ENCODE measurements around the gene MAML3. TPM values are rescaled to one million over a fixed set of nuclear protein-coding genes. Genes with fewer than 3 reads are reported as not detected.

MAML3 gene
- total RNA-seq, 4 donors from 2014 or later: 2.4 to 50.5 (median 17.8) TPM

DNA sequence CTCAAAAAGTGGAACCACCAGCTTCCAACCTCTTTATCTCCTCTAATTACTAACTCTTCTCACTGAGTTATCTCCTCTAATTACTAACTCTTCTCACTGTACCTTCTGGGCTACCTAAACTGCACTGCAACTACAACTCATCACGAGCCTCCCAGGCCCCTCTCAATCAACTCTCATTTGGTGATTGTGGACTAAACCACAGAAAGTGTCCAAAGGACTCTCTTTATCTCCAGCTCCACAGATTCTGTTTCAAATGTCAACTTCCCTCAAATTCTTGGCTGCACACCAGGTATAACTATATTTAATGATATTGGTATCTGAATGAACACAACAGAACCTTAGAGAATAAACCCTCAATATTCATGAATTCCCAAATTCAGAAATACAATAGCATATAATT is 182.9 kb downstream of the MAML3 start:
- no peaks in the 10 kb centered on the region for H3K36me3 ChIP-seq
- DNase-seq: no peak
- TF ChIP-seq, protein P1, sequence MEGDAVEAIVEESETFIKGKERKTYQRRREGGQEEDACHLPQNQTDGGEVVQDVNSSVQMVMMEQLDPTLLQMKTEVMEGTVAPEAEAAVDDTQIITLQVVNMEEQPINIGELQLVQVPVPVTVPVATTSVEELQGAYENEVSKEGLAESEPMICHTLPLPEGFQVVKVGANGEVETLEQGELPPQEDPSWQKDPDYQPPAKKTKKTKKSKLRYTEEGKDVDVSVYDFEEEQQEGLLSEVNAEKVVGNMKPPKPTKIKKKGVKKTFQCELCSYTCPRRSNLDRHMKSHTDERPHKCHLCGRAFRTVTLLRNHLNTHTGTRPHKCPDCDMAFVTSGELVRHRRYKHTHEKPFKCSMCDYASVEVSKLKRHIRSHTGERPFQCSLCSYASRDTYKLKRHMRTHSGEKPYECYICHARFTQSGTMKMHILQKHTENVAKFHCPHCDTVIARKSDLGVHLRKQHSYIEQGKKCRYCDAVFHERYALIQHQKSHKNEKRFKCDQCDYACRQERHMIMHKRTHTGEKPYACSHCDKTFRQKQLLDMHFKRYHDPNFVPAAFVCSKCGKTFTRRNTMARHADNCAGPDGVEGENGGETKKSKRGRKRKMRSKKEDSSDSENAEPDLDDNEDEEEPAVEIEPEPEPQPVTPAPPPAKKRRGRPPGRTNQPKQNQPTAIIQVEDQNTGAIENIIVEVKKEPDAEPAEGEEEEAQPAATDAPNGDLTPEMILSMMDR (IDR thresholded peaks at IDR 0.05): no peak
- H3K9me3 ChIP-seq: no peaks in the 10 kb centered on the region
- no peaks in the 10 kb centered on the region for H3K27me3 ChIP-seq
- intact Hi-C loops (cut with DNase I; ENCODE audit: low total_unique reads): no loop called here
- peaks cover 0 to 12% of the 10 kb centered on the region in 2 donors for H3K4me1 ChIP-seq
- H3K27ac ChIP-seq: no peak overlapping the region
- no peak overlapping the region for H3K4me3 ChIP-seq

DNA sequence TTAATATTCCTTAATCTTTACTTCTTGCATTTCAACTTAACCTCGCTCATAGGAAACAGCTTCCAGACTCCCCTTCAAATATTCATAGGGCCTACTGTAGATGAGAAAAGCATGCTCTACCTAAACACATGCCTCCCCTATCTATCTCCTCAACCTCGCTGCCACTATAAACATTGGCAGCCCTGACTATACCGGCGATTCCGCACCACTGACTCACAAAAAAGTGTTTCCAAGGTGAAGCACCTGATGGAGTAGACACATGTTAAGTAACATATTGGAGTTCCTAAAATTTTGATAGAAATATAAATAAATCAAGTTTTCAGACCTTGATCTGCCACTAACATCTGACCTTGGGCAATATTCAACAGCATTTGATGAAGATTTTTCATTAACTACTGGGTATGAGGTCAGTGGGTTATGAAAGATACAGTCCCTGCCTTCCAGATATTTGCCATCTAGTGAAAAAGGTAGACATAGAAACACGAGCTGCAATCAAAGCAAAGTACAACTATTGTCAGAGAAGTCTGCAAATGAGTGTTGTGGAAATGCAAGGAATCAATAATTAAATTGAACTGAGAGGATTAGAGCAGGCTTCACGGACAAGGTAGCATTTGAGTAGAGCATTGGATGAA is 184.2 kb downstream of the MAML3 start:
- no peak overlapping the region for H3K27ac ChIP-seq
- no peak overlapping the region for H3K4me3 ChIP-seq
- no peaks in the 10 kb centered on the region for H3K27me3 ChIP-seq
- H3K36me3 ChIP-seq: no peaks in the 10 kb centered on the region
- intact Hi-C loops (cut with DNase I; ENCODE audit: low total_unique reads): no loop called here
- no peaks in the 10 kb centered on the region for H3K9me3 ChIP-seq
- TF ChIP-seq, protein P1 (IDR thresholded peaks at IDR 0.05): no peak
- TF ChIP-seq POLR2A (IDR thresholded peaks at IDR 0.05): no peak
- DNase-seq: no peak
- peaks cover 7% of the 10 kb centered on the region in 2 donors for H3K4me1 ChIP-seq

DNA sequence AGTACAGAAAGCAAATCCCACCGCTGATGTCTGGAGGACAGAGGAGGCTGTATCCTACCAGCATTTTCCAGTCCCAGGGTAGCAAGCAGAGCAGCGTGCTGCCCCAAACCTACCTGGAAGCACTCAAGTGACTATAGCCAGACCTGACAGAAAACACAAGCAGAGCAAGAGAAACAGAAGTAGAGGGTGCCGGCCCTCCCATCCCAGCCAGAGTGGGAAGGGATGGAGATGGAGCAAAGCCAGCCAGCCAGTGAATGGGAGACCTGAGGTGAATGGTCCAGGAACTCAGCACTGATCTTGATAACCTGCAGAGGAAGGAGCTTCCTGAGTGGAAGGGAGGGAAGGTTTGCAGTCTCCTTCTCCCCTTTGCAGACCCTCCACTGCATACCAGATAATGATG is 185.2 kb downstream of the MAML3 start:
- no peaks in the 10 kb centered on the region for H3K9me3 ChIP-seq
- H3K36me3 ChIP-seq: no peaks in the 10 kb centered on the region
- TF ChIP-seq, protein P1 (IDR thresholded peaks at IDR 0.05): no peak
- no peak for TF ChIP-seq POLR2A (IDR thresholded peaks at IDR 0.05)
- DNase-seq: no peak
- intact Hi-C loops (cut with DNase I; ENCODE audit: low total_unique reads): no loop called here
- H3K27ac ChIP-seq: peak overlapping the region; percentile 33 to 82
- H3K4me1 ChIP-seq: peaks cover 7% of the 10 kb centered on the region in 2 donors
- H3K27me3 ChIP-seq: no peaks in the 10 kb centered on the region
- no peak overlapping the region for H3K4me3 ChIP-seq

DNA sequence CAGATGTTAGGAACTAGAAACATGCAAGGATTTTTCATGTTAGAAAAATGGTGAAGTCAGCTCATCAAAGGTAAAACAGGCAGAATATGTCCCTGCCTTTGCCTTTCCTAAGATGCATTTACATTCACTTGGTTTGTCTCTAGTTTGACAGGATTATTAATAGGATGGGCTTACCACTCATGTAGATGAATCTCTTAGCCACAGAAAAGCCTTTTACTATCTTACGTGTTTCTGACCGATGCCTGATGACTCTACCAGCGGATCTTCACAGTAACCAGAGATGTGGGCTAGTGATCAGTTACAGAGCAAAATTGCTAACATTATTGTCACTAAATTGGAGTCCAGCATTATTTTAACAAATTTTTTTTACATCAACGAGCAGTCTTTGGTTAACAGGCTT is 187.6 kb downstream of the MAML3 start:
- Histone ChIP-seq H3K36me3 (no peaks in the 10 kb centered on the region), H3K27me3 (no peaks in the 10 kb centered on the region), H3K4me1 (peaks cover 0 to 7% of the 10 kb centered on the region in 2 donors), H3K4me3 (no peak overlapping the region), H3K9me3 (no peaks in the 10 kb centered on the region), H3K27ac (peak overlapping the region; percentile 63 to 82)
- DNase-seq: no peak
- TF ChIP-seq, protein P1 (IDR thresholded peaks at IDR 0.05): no peak
- no peak for TF ChIP-seq POLR2A (IDR thresholded peaks at IDR 0.05)
- intact Hi-C loops (cut with DNase I; ENCODE audit: low total_unique reads): no loop called here

DNA sequence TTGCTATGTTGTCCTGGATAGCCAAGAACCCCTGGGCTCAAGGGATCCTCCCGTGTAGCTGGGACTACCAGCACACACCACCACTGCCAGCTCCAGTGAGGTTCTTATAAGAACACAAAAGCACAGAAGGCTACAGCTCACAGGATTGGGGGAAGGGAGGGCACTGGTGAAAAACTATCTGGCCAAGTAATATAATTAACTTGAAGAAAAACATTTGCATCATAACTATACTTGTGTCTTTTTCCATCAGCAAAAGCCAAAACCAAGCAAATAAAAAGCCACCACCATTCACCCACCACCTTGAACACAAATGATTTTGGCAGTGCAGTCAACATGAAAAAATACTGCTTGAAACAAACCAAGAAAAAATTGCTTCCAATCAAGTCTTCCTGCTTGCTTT is 188.2 kb downstream of the MAML3 start:
- Histone ChIP-seq H3K27me3 (no peaks in the 10 kb centered on the region), H3K9me3 (no peaks in the 10 kb centered on the region), H3K4me1 (peaks cover 0 to 7% of the 10 kb centered on the region in 2 donors), H3K4me3 (no peak overlapping the region), H3K27ac (peak overlapping the region; percentile 63 to 82), H3K36me3 (no peaks in the 10 kb centered on the region)
- DNase-seq: peak in 1 of 2 donors; percentile 39
- intact Hi-C loops (cut with DNase I; ENCODE audit: low total_unique reads): no loop called here
- TF ChIP-seq, protein P1 (IDR thresholded peaks at IDR 0.05): no peak
- TF ChIP-seq POLR2A (IDR thresholded peaks at IDR 0.05): no peak

All from uterus (tissue), 4 donors.